Measurements from ENCODE around the gene NEDD9.

The NEDD9 gene

DNA sequence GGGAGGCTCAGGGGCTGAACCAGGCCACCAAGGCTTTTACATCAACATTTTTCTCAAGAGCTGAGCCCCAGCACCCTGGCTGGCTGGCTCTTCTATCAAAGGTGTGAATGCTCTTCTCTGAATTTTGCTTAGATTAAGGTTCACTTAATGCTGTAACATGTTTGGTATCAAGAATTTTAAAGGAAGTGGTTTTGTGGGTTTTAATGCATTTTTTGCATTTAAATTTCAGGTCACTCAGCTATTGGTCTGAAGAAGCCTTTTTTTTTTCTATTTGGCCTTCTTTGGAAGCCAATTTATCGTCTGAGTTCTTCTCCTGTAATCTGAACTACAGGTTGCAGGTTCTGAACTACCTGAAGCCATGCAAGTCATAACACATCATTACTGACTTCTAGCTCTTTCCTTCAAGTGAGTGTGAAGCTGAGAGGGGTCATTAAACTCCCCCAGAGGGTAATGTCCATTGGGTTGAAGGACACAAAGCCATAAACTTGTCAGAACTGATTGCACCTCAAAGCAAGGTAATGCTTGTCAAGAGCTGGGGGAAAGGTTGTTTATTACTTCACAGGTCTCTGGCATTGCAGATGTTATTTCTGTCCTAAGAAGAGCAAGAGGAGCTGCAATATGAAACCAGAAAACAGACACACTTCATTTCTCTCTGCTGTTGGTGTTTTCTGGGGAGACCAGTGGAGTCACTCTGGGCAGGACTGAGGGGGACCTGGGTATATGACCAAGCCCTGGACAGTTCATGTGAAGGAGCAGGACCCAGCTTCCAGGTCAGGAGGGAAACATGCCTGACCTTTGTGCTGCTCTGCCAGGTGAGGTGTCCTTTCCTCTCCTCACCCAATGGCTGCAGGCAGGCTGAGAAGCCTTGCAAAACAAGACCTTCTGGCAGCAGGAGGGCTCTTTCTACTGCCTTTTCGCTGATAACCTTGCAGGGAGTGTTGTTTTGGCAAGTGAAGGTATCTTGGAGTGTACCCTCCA is 26.1 kb upstream of the NEDD9 start:
- DNase-seq: peak; percentile 18 to 27

DNA sequence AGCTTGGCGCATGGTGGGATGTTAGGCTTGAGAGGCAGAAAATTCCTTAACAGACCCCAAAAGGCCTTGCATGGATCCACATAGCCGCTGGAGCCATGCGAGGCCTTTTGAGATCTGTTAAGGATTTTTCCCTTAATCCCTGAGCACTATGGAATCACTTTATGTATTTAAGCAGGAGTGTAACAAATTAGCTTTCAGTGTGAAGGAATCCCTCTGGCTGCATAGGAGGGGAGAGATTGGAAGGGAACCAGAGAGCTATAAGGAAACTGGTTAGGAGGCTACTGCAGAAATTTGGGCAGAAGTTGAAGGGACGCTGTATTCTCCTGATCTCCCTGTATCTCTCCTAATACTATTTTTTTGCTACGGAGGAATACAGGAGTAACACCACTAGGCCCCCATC is 23.1 kb upstream of the NEDD9 start:
- no peak for DNase-seq

DNA sequence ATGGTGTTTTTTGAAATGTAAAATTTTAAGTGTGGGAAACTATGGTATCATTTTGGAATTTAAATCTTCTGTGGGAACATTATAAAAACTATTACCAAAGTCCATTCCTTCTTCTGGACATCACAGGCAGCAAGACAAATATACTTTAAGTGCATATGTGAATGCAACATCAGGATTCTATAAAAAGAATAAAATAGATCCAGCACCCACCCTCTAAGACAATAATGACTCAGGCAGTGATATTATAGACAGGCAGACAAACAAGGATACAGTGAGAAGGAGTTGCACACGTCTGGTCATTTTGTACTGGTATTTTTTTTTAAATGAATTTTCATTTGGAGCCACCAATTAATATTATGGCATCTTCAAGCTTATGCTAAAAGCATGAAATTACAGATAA is 21.1 kb upstream of the NEDD9 start:
- no peak for DNase-seq

DNA sequence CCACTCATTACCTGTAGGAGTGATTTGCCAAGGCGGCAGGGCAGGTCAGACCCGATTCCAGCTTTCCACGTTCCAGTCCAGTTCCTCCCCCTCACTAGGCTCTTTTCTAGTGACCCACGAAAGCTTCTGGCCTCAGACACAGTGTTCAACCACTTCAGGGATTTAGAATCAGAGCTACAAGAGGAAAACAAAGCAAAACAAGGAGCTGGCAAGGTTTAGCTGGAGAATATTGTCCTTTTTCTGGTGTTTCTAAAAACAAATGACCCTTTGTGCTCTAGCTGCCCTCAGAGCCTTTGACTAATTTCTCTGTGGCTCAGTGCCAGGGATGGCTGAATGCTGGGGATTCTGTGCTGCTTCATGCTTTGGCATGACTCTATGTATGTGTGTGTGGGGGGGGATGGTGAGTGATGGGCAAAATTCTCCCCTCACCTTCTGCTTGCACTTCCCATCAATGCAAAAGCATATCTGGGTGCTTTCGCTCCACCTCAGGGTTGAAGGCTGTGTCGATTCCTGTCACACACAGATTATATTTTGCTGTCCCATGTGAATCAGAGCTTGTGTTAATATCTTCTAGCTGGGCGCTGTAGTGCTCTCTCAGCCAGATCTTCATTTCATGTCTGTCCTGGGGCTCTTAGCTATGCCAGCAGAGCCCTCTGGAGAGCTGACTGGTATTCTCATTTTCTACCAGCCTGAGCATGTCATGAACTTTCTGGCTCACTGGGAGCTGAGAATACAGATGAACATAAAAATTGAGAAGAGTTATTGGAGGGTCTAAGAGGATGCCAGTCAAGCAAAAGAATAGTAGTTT is 19.3 kb upstream of the NEDD9 start:
- DNase-seq: no peak

DNA sequence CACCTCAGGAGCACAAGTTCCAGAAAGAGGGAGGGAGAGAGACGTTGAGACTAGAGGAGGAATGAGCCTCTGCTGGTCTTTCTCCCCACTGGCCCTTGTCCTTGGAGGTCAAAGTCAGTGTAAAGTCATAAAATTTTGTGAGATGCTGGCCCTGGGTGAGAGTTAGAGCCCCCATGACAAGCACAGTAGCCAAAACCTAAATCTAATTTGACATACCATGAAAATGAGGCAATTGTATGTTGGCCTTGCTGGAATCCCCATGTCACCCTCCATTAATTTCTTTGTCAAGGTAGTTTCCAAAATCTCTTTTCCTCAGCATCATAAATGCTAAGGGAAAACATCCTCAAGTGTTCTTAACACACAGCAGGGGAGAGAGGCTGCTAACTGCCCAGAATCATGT is 17.6 kb upstream of the NEDD9 start:
- no peak for DNase-seq

DNA sequence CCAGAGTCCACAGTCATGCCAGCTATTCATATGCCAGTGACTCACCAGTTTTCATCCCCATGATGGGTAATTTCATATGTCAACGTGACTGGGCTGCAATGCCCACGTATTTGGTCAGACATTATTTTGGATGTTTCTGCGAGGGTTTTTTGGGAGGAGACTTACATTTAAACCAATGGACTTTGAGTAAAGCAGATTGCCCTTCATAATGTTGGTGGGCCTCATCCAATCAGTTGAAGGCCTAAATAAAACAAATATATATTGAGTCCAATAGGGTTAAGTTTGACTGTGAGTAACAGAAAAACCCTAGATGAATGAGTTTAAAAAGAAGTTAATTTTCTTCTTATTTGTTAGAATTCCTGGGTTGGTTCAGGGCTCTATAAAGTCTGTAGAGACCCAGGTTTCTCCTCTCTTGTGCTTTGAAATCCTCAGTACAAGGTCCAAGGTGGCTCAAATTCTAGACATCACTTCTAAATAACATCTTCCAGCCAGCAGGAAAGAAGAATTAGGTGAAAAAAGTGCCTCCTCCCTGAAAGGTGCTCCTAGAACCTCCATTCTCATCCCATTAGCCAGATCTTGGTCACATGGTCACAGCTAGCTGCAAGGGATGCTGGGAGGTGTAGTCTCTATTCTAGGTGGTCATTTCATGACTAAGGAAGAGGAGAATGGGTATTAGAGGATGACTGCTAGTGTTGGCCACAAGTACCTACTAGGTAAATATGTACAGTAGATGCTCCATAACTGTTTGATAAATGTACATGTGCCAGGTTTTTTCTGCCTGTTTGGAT is 16.7 kb upstream of the NEDD9 start:
- DNase-seq: no peak

DNA sequence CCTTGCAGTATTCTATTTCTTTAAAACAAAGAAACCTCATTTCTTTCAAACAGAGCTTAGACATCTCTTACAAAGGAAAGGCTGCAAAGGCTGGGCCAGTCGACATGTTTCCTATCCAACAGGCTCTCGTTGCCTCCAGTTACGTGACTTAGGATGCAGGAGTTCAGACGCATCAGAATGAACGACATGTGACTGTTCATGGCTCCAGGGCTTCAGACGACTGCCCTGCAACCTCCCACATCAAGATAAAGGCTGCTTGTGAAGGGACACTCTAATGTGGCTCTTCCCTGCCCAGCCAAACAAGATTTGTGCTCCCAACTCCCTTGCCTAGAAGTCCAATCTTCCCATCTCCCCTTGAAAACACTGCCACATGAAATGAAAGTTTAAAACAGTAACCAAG is 14.3 kb upstream of the NEDD9 start:
- DNase-seq: no peak

DNA sequence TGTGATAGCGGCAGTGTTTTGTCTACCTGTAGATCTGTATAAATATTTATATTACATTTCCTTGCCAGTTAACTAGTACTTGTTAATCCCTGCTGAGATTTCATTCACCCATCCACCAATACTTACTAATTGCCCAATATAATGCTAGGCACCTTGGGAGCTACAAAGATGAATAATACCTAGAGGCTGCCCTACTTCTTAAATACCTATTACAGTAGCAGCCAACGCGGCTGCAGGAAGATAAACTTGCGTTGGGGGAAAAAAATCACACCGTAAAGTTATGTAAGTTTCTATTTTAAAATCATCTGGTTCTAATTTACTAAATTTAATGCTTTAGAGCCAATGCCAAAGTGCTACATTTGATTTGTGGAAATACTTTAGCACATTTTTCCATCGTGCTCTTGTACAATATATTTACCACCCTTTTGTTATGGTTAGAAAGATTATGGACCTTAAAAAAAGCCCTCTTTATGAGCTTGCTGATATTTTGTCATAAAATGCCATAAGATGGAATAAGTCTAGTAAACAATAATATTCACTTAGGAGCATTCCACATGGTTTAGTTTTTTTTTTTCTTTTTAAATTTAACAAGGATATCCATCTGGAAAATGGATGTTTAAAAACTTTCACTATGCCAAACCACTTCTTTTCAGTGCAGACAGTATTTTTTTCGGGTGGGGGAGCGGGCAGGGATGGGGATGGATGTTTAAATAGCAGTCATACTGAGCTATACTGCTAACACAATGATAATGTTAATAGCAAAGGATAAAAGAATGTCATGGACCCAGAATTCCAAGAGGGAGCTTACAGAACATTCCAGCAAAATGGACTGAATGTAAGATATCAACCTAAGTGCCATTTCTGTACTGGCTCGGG is 13.2 kb upstream of the NEDD9 start:
- DNase-seq: no peak

DNA sequence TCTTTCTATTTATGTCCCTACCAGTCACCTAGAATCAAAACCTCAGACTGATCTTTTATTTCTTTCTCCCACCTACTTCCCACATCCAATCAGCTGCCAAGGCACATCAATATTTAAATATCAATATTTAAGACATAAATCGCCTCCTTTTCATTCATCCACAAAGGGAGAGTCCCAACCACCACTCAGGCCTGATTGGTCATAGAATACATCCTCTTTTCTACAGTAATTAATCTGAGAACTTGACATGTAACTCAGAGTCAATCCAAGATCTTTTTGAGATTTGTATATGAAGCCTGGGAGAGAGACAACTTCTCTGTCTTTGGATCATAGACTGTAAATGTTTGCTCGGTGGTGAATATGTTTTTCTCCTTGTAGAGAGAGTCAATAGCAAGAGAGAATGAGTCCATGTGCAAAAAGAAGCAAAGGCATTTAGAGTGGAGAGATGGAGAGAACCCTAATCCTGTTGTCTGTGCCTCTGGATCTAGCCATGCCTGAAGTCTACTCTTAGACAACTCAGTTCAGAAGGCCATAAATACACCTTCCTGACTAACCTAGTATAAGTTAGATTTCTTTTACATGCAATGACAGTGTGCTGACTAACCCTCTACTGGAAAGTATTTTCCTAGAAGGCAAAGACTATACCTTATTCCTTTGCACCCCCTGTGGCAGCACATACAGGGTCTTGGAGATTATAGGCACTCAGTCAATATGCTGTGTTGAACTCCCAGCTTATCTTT is 12.1 kb upstream of the NEDD9 start:
- no peak for DNase-seq

DNA sequence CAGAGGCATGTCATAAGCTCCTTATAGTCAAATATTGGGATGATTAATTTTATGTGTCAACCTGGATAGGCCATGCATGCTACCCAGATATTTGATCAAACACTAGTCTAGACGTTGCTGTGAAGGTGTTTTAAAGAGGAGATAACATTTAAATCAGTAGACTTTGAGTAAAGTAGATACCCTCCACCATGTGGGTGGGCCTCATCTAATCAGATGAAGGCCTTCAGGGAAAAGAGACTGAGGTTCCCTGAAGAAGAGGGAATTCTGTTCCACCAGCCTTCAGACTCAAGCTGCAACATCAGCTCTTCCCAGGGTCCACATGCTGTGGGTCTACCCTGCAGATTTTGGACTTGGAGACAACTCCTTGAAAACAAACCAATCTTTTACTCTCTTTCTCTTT is 11.4 kb upstream of the NEDD9 start:
- DNase-seq: no peak

DNA sequence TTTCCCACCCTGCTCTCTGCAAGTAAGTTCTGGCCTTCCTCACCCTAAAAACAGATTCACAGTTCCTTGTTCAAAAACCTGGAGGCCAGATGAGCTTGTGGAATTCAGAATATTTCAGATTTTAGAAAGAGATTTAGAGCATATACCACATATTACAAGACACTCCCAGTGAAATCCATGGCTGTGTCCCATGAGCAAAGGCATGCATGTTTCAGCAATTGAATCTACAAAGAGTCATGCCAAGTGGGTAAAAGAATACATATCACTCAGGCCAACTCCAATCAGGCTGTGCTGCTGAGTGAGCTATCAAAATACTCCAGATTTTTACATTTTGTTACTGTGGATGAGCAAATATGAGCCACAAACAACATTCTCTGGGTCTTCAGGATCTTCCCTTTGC is 10.2 kb upstream of the NEDD9 start:
- no peak for DNase-seq

DNA sequence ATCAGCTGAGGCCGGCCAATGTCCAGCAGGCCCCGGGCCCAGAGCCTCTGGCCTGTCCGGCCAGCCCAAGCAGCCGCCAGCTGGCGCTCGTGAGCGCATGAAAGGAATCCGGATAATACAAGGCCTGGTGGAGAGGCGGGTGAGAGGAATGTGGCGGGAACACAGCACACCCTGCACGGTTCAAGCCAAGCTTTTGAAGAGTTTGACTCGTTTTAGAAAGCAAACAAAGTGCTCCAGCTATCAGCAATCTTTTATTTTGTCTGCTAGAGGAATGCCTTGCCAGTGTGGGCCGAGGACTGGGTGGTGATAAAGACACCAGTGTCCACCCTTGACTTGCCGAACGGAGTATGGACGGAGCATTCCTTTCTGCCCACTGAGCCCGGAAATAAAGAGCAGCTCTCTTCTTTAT is 9.3 kb upstream of the NEDD9 start:
- no peak for DNase-seq

DNA sequence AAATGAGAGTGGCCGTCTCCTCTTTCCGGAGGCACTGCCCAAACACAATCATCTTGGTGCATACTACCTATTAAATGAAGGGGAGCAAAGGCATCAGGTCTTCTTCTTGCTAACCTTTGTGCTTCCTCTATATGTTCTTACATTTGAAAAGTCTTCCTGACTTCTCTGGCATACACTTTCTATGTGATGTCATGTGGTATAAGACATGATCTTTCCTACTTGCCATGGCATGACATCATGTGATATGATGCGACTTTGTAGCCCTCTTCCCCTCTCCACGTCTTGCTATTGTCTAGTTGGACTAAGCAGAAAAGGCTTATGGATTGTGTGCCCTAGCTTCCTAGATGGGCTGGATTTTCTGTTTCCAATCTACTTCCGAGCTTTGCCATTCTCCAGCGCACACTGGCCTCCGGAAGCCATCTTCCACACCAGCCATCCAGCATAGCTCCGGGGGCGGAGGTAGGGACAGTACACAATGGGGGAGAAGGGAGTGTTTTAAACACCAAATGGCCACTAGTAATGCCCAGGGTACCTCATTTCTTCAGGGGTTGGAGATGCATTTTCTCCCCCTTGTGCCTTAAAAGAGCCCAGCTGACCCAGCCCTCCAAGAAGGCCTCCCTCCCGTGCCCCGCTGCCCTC is 8.8 kb upstream of the NEDD9 start:
- no peak for DNase-seq

DNA sequence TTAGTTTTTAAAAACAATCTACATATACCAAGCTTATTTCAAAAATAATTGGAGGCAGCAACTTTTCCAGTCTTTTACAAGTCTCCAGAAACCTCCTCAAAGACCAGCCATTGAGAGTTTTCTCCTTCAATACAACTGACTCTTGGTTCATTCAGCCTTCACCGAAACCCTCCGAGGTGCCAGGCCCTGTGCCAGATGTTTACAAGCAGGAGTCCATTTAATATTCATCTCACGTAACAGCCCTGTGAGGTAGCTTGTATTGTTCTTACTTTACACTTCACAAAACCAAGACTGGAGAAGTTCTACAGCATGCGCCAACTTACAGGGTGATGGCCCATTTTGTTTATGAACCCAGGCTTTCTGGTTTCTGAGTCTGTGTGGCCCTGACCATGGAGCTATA is 5.5 kb upstream of the NEDD9 start:
- DNase-seq: no peak

DNA sequence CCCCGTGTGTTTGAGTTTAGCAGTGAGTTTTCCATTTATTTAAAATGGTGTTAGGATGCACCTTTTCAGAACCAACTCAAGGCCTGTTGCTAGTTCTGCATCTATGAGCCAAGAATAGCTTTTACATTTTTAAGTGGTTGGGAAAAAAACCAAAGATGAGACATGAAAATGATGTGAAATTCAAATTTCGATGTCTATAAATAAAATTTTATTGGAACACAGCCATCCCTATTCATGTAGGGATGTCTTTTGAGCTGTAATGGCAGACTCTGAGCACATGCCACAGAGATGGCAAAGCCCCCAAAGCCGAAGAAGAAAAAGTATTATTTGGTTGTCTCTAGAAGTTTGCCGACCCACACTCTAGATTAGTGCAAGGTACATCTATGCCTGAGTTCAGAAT is 5.0 kb upstream of the NEDD9 start:
- DNase-seq: no peak

DNA sequence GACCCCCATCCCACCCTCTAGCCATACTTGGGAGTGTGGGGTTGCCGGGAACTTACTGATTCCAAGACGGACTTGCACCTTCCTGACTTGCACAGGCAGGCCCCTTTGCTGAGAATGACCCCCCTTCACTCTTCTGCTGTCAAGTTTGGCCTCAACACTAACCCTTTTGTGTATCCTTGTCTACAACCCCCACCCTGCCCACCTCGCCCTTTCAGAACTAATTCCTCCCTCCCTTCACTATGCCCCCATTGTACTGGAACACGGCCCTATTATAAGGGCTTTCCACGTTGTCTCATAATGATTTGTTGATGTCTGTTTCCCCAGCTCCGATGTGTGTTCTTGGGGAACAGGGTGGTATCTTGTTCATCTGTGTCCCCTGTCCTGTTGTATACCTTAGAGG is 4.4 kb upstream of the NEDD9 start:
- no peak for DNase-seq

DNA sequence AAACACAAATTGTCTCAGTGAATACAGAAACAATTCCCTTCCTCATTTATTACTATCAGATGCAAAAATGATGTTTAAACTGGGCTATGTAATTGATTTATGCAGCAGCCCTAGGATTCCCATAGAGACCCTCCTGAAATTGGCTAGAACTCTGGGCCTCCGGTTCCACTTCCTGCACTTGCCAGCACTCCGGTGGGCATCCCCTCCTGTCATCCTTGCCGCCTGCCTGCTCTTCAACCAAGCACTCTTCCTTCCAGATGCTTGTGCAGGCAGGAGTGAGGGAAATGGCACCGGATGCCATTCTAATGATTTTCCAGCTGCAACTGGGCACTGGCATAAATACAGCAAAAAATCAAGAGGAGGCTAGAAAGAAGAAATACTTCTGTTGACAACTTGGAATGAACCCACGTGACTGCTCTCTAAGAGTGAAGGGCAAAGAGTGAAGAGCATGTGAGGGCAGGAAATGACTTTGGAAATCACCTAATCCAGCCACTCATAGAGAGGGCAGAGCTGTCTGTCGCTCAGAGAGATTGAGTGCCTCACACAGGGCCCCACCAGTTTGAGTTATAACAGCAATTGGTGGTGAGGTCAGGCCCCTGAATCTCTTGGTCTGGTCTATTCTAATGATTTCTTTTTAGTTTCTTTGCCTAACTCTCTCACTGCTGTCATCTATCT is 3.7 kb upstream of the NEDD9 start:
- peak; percentile 30 to 38 for DNase-seq

DNA sequence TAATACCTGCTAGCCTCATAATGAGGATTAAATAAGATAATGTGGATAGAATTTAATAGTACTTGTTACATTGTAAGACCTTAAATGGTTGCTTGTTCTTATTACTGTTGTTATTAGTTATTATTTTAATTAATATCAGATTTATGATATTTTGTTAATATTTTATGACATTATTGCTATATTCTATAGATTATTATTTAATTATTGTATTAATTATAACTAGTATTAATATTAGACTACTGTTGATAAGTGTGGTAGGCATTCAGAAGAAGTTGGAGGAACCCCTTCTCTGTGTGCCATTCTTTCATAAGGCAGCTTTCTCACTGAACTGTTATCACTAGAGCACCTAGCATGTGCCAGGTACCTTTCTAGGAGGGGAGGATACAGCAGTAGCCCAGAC is 2.6 kb upstream of the NEDD9 start:
- no peak for DNase-seq

DNA sequence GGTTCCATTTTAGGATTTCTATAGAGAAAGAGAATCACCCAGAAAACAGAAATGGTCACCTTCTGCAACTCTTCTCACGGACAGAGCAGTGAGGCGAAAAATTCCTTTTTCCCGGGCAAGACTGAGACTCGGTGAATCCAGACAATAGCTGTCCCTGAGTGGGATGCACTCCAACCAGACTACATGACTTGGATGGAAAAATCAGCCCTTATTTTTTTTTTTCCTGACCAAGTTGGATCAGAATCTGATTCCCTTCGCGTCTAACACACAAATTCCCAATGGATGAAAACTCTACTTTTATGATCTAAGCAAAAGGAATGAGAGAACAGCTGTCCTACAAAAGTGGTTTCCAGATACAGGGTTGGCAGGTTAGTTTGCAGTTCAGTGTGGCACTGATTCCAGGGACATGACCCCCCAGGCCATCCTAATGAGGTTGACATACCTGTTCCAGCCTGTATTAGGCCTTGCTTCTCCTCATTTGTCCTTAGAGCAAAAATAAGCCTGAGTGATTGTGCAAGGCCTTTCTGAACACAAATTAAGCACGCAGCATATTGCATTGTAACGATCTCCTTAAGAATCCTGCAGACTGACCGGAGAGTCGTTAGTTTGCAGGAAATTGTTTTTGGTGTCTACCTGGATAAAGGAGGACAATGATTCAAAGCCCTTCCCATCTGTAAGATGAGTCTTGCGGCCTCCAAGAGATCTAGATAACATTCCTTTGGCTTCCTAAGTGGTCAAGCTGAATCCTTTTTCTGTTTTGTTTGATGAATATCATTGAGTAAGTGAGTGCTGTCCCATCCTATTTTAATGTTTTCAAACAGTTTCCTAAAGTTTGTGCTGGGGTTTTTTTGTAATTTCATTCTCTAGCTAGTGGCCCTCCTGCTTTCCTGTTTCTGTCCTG is 1.5 kb upstream of the NEDD9 start:
- DNase-seq: no peak
